Activated CD4-positive, alpha-beta T cell treated with anti-CD3 and anti-CD28 coated beads for 36 hours (primary cell): ENCODE measurements around the gene ERGIC2. TPM values are rescaled to one million over a fixed set of nuclear protein-coding genes. Genes with fewer than 3 reads are reported as not detected.
"Not testable (repeated sequence)": the region's sequence is repeated elsewhere in the genome, so short reads cannot be mapped to it uniquely, and the experiment has no call there.

ENCODE experiments used
- ATAC-seq: fragments of 200-7000 bp; cut with Tn5 transposase; one replicate; pipeline ENCODE4 v1.10.0; 2021; ENCODE audit warnings: mild to moderate bottlenecking, moderate library complexity
- CTCF ChIA-PET: fragments of 350-600 bp; sonication (Branson Sonifier 250); formaldehyde crosslinking; loops from one replicate; lab custom pipeline; 2021; ENCODE audit warnings: antibody characterized with exemption; lab: Charles Lee
- POLR2A ChIA-PET: fragments of 350-600 bp; sonication (Branson Sonifier 250); formaldehyde crosslinking; loops from one replicate; lab custom pipeline; 2021; ENCODE audit warnings: antibody characterized with exemption, inconsistent platforms; lab: Charles Lee
- DNase-seq: peaks from one replicate; pipeline ENCODE4 v3.0.0-alpha.2; 2020
- H3K27ac Mint-ChIP-seq: one replicate; pipeline ENCODE4 v1.8.0; 2021; ENCODE audit warnings: mixed read lengths
- H3K27me3 Mint-ChIP-seq: one replicate; pipeline ENCODE4 v1.8.0; 2021; ENCODE audit warnings: mixed read lengths
- H3K36me3 Mint-ChIP-seq: one replicate; pipeline ENCODE4 v1.8.0; 2021; ENCODE audit warnings: low read depth, mixed read lengths
- H3K4me1 Mint-ChIP-seq: one replicate; pipeline ENCODE4 v1.8.0; 2021; ENCODE audit warnings: mixed read lengths
- H3K4me3 Mint-ChIP-seq: one replicate; pipeline ENCODE4 v1.8.0; 2021; ENCODE audit warnings: mild to moderate bottlenecking, moderate library complexity, mixed read lengths
- H3K9me3 Mint-ChIP-seq: one replicate; pipeline ENCODE4 v1.8.0; 2021; ENCODE audit warnings: low read depth, mixed read lengths
- intact Hi-C, 2 experiments: fragments of 100-400 bp; cut with DNase I in 1 of 2; cut with micrococcal nuclease in 1 of 2; formaldehyde crosslinking; loops; one replicate each; pipeline versions ENCODE4 v1.14.2 to v1.15.1; 2022 to 2024; cut with DNase I, micrococcal nuclease
- total RNA-seq, 2 experiments: library from RNA; stranded (reverse); gene quantifications; one replicate each; pipeline ENCODE4 v1.2.3, GENCODE V29; 2021

ERGIC2 gene
- total RNA-seq, 2 experiments from 2014 or later, result 104 to 151 TPM

- ATAC-seq, result no peak
- intact Hi-C loops, result no loop called here
- ChIA-PET POLR2A (no interaction called here), CTCF (no interaction called here)
- Mint-ChIP-seq H3K27me3 (peaks cover 11% of the 10 kb centered on the region), H3K36me3 (no peaks in the 10 kb centered on the region), H3K4me1 (no peaks in the 10 kb centered on the region), H3K4me3 (no peak overlapping the region), H3K27ac (no peak overlapping the region), H3K9me3 (no peaks in the 10 kb centered on the region)
- no peak for DNase-seq
Observed at GRCh38 chr12:29405561-29405960, 24.6 kb upstream of the ERGIC2 start.

DNA sequence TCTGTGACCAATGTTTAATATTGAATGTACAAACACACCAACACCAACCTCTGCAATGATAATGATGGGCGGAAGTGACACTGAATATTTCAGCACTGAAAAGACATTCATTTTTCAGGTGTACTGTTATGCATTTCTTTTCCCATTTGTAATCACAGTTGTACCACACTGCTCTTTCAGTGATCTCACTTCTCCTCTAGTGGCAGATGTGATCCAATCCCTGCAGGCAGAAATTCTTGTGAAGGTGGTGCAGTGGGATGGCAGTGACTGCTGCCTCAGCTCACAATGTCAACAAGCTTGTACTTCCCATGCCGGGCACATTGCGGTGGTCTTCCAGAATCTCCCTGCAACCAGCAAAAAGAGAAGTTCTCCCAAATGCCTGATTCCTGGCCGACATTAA lies 23.0 kb upstream of the ERGIC2 start:
- intact Hi-C loops, result no loop called here
- CTCF ChIA-PET, result no interaction called here
- H3K9me3 Mint-ChIP-seq, result no peaks in the 10 kb centered on the region
- H3K4me1 Mint-ChIP-seq, result no peaks in the 10 kb centered on the region
- POLR2A ChIA-PET, result no interaction called here
- DNase-seq (no peak), ATAC-seq (no peak)
- no peaks in the 10 kb centered on the region for H3K36me3 Mint-ChIP-seq
- no peak overlapping the region for H3K27ac Mint-ChIP-seq
- H3K27me3 Mint-ChIP-seq, result peaks cover 10% of the 10 kb centered on the region
- H3K4me3 Mint-ChIP-seq, result no peak overlapping the region

DNA sequence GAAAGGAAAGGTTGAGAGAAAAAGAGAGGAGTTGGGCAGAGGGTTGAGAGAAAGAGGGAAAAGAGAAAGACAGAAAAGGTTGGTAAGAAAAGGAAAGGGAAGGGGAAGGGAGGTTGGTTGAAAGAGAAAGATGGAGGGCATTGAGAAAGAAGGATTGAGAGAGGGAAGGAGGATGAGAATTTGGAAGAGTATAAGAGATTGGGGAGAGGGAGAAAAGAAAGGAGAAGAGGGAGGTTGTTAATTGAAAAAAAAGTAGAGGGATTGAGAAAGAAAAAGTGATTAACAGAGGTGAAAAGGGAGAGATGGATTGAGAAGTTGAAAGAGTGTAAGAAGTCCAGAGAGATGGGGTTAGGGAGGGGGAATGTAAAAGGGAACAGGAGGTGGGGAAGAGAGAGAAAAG lies 21.5 kb upstream of the ERGIC2 start:
- intact Hi-C loops, result no loop called here
- no peak overlapping the region for H3K27ac Mint-ChIP-seq
- no peak for ATAC-seq
- peaks cover 13% of the 10 kb centered on the region for H3K27me3 Mint-ChIP-seq
- no peaks in the 10 kb centered on the region for H3K9me3 Mint-ChIP-seq
- ChIA-PET CTCF (no interaction called here), POLR2A (no interaction called here)
- H3K36me3 Mint-ChIP-seq, result no peaks in the 10 kb centered on the region
- DNase-seq, result no peak
- H3K4me1 Mint-ChIP-seq, result no peaks in the 10 kb centered on the region
- no peak overlapping the region for H3K4me3 Mint-ChIP-seq

GRCh38 chr12:29398495-29398894 lies 17.5 kb upstream of the ERGIC2 start:
- Mint-ChIP-seq H3K27me3 (peaks cover 14% of the 10 kb centered on the region), H3K9me3 (no peaks in the 10 kb centered on the region), H3K4me1 (no peaks in the 10 kb centered on the region), H3K27ac (no peak overlapping the region), H3K36me3 (no peaks in the 10 kb centered on the region), H3K4me3 (no peak overlapping the region)
- intact Hi-C loops, result no loop called here
- DNase-seq, result no peak
- ATAC-seq, result no peak
- POLR2A ChIA-PET, result no interaction called here
- CTCF ChIA-PET, result no interaction called here

DNA sequence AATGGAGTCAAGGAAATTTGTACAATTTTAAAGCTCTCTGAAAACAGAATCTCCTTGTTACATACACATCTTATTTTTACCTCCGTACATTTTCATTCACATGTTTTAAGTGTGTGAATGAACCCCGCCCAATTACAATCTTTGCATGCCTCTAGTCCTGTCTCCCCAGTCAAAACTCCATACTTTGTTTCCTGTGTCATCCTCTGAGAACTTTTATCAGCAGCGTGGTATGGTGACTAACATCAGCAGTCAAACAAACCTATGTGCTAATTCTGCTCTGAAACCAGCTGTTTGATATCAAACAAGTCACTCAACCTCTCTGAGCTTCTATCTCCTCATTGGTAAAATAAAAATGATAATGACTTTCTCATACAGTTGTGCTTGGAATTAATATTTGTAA lies 15.8 kb upstream of the ERGIC2 start:
- intact Hi-C loops, result no loop called here
- POLR2A ChIA-PET, result interaction anchor here (0.6 kb wide), 1 partner anchor 89 kb away, joined by 3 read pairs; no protein-coding TSS in a partner anchor
- no peak overlapping the region for H3K4me3 Mint-ChIP-seq
- CTCF ChIA-PET, result no interaction called here
- DNase-seq (no peak), ATAC-seq (no peak)
- peaks cover 9% of the 10 kb centered on the region for H3K27me3 Mint-ChIP-seq
- no peaks in the 10 kb centered on the region for H3K36me3 Mint-ChIP-seq
- H3K9me3 Mint-ChIP-seq, result no peaks in the 10 kb centered on the region
- H3K4me1 Mint-ChIP-seq, result no peaks in the 10 kb centered on the region
- no peak overlapping the region for H3K27ac Mint-ChIP-seq

- peaks cover 10% of the 10 kb centered on the region for H3K4me1 Mint-ChIP-seq
- POLR2A ChIA-PET, result no interaction called here
Observed at GRCh38 chr12:29395356-29395755, 14.4 kb upstream of the ERGIC2 start.

GRCh38 chr12:29390419-29390818 lies 9.4 kb upstream of the ERGIC2 start:
- H3K27me3 Mint-ChIP-seq, intact Hi-C loops, H3K9me3 Mint-ChIP-seq, H3K36me3 Mint-ChIP-seq, CTCF ChIA-PET: not testable (repeated sequence)
- H3K4me1 Mint-ChIP-seq, result peaks cover 16% of the 10 kb centered on the region
- DNase-seq (peak; percentile 57), ATAC-seq (peak; percentile 100)
- peak overlapping the region; percentile 90 for H3K27ac Mint-ChIP-seq
- POLR2A ChIA-PET, result interaction anchor here (1.2 kb wide), 1 partner anchor 9 kb away, joined by 3 read pairs; the partner anchor contains the start of gene ERGIC2
- peak overlapping the region; percentile 37 for H3K4me3 Mint-ChIP-seq

More at GRCh38 chr12:29395356-29395755, 14.4 kb upstream of the ERGIC2 start:
- CTCF ChIA-PET, result no interaction called here
- no peak for DNase-seq
- H3K36me3 Mint-ChIP-seq, result peaks cover 3% of the 10 kb centered on the region
- no peak overlapping the region for H3K4me3 Mint-ChIP-seq
- intact Hi-C loops, result no loop called here
- no peaks in the 10 kb centered on the region for H3K9me3 Mint-ChIP-seq
- H3K27me3 Mint-ChIP-seq, result peaks cover 9% of the 10 kb centered on the region
- ATAC-seq, result no peak
- no peak overlapping the region for H3K27ac Mint-ChIP-seq

GRCh38 chr12:29389295-29389919 lies 8.4 kb upstream of the ERGIC2 start:
- H3K4me3 Mint-ChIP-seq, result no peak overlapping the region
- intact Hi-C loops, result loop anchor here in 1 of 2 experiments (10.0 kb wide), 1 partner anchor 1935 kb away; the partner anchor contains the start of gene SINHCAF
- ChIA-PET CTCF (no interaction called here), POLR2A (no interaction called here)
- DNase-seq, result no peak
- H3K9me3 Mint-ChIP-seq, result no peaks in the 10 kb centered on the region
- peaks cover 3% of the 10 kb centered on the region for H3K36me3 Mint-ChIP-seq
- ATAC-seq, result no peak
- no peaks in the 10 kb centered on the region for H3K27me3 Mint-ChIP-seq
- peaks cover 16% of the 10 kb centered on the region for H3K4me1 Mint-ChIP-seq
- H3K27ac Mint-ChIP-seq, result peak overlapping the region; percentile 90

DNA sequence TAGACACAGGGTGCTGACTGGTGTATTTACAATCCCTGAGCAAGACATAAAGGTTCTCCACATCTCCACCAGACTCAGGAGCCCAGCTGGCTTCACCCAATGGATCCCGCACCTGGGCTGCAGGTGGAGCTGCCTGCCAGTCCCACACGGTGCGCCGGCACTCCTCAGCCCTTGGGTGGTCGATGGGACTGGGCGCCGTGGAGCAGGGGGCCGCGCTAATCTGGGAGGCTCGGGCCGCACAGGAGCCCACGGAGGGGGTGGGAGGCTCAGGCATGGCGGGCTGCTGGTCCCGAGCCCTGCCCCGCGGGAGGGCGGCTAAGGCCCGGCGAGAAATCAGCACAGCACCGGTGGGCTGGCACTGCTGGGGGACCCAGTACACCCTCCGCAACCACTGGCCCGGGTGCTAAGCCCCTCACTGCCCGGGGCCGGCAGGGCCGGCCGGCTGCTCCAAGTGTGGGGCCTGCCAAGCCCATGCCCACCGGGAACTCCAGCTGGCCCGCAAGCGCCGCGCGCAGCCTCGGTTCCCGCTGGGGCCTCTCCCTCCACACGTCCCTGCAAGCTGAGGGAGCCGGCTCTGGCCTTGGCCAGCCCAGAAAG lies 5.2 kb upstream of the ERGIC2 start:
- intact Hi-C loops, result loop anchor here in 1 of 2 experiments (10.0 kb wide), 1 partner anchor 1939 kb away; the partner anchor contains the start of gene SINHCAF
- ATAC-seq, H3K27me3 Mint-ChIP-seq, H3K27ac Mint-ChIP-seq, H3K4me3 Mint-ChIP-seq, DNase-seq, H3K9me3 Mint-ChIP-seq, POLR2A ChIA-PET, H3K36me3 Mint-ChIP-seq: not testable (repeated sequence)
- H3K4me1 Mint-ChIP-seq, result peaks cover 22% of the 10 kb centered on the region
- CTCF ChIA-PET, result interaction anchor here (0.6 kb wide), 1 partner anchor 1199 kb away, joined by 3 read pairs; no protein-coding TSS in a partner anchor

- CTCF ChIA-PET, result interaction anchor here (0.6 kb wide), 1 partner anchor 1198 kb away, joined by 3 read pairs; no protein-coding TSS in a partner anchor
- intact Hi-C loops, result loop anchor here in 1 of 2 experiments (10.0 kb wide), 1 partner anchor 1940 kb away; the partner anchor contains the start of gene SINHCAF
- DNase-seq, H3K4me3 Mint-ChIP-seq, H3K36me3 Mint-ChIP-seq, H3K27ac Mint-ChIP-seq, H3K9me3 Mint-ChIP-seq, ATAC-seq, POLR2A ChIA-PET, H3K27me3 Mint-ChIP-seq: not testable (repeated sequence)
- H3K4me1 Mint-ChIP-seq, result peaks cover 12% of the 10 kb centered on the region
Observed at GRCh38 chr12:29385194-29385593, 4.2 kb upstream of the ERGIC2 start.

DNA sequence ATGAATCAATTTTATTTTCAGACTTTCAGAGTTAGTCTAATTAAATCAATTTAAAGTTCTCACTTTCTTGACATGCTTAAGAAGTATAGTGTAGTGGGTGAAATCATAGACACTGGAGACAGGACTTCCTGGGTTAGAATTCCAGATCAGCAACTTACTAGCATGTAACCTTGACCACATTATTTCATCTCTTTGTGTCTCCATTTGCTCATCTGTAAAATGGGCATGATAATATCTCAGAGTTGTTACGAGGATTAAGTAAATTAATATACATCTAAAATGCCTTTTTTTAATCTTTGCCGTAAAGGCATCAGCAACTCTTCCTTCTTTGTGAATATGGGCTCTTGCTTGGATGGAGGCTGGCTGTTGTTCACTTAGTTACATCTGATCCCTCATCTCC lies 1.3 kb upstream of the ERGIC2 start:
- peaks cover 8% of the 10 kb centered on the region for H3K36me3 Mint-ChIP-seq
- ATAC-seq, result no peak
- ChIA-PET CTCF (no interaction called here), POLR2A (no interaction called here)
- H3K9me3 Mint-ChIP-seq, result no peaks in the 10 kb centered on the region
- intact Hi-C loops, result loop anchor here (5.0 to 10.0 kb wide), 4 partner anchors 1190 to 1943 kb away; partner anchors contain the start of genes CAPRIN2 (in 1 of the 2), CCDC91 (in 1 of the 2), DDX11 (in 1 of the 2) and SINHCAF (in 1 of the 2)
- no peaks in the 10 kb centered on the region for H3K27me3 Mint-ChIP-seq
- H3K4me3 Mint-ChIP-seq, result peak overlapping the region; percentile 92
- DNase-seq, result no peak
- H3K27ac Mint-ChIP-seq, result peak overlapping the region; percentile 92
- H3K4me1 Mint-ChIP-seq, result peaks cover 28% of the 10 kb centered on the region
